OCI-LY7 (cell line): ENCODE data around the gene STX4. TPM values are rescaled to one million over a fixed set of nuclear protein-coding genes. Genes with fewer than 3 reads are reported as not detected.

Experiments
- BruUV-seq: library from RNA; stranded (reverse); fragments of 400-500 nt; replicated peaks from 2 replicates; lab custom pipeline; 2021; lab: Mats Ljungman, UMichigan
- CTCF ChIA-PET: fragments of 300-600 bp; sonication (Branson Sonifier 250); formaldehyde crosslinking; loops from one replicate; lab custom pipeline; 2022; ENCODE audit warnings: antibody characterized with exemption; ENCODE audit not compliant: unreplicated experiment; lab: Charles Lee
- POLR2A ChIA-PET: fragments of 300-600 bp; sonication (Branson Sonifier 250); formaldehyde crosslinking; loops from one replicate; lab custom pipeline; 2022; ENCODE audit warnings: antibody characterized with exemption; lab: Charles Lee
- DNase-seq: peaks from one replicate; pipeline ENCODE4 v3.0.0-alpha.2; 2015; ENCODE audit warnings: low spot score
- H2AFZ ChIP-seq: fragments of 200-600 bp; sonication (generic), shearing (Covaris generic); 2 replicates; pipeline ENCODE4 v1.6.1; 2014; ENCODE audit warnings: mild to moderate bottlenecking, antibody characterized with exemption, low read length, moderate library complexity
- H3K27ac ChIP-seq: fragments of 200-600 bp; sonication (generic); 2 replicates; pipeline ENCODE4 v1.5.1; 2014; ENCODE audit warnings: mixed run types, low read depth, mild to moderate bottlenecking, moderate library complexity, low read length, inconsistent platforms; ENCODE audit not compliant: poor library complexity, severe bottlenecking
- H3K36me3 ChIP-seq: fragments of 200-600 bp; sonication (generic); 2 replicates; pipeline ENCODE4 v1.6.1; 2014; ENCODE audit warnings: mild to moderate bottlenecking, antibody characterized with exemption, low read length, moderate library complexity, mixed read lengths; ENCODE audit not compliant: insufficient read depth
- H3K4me1 ChIP-seq: fragments of 200-600 bp; sonication (generic); 2 replicates; pipeline ENCODE4 v1.5.1; 2014; ENCODE audit warnings: mild to moderate bottlenecking, low read length; ENCODE audit not compliant: insufficient read depth, poor library complexity, severe bottlenecking
- H3K4me2 ChIP-seq: fragments of 200-600 bp; sonication (generic); 2 replicates; pipeline ENCODE4 v1.6.1; 2014; ENCODE audit warnings: mild to moderate bottlenecking, low read length
- H3K4me3 ChIP-seq: fragments of 200-600 bp; sonication (generic); 2 replicates; pipeline ENCODE4 v1.5.1; 2014; ENCODE audit warnings: mild to moderate bottlenecking, low read depth, low read length; ENCODE audit not compliant: poor library complexity, severe bottlenecking
- H3K79me2 ChIP-seq: fragments of 200-600 bp; sonication (generic); 2 replicates; pipeline ENCODE4 v1.6.1; 2016; ENCODE audit warnings: low read depth, mild to moderate bottlenecking, low read length, moderate library complexity, mixed read lengths; ENCODE audit not compliant: insufficient read depth
- H3K9me2 ChIP-seq: fragments of 200-600 bp; sonication (generic); 2 replicates; pipeline ENCODE4 v1.6.1; 2016; ENCODE audit warnings: mild to moderate bottlenecking, low read length, mixed read lengths; ENCODE audit not compliant: insufficient read depth
- H3K9me3 ChIP-seq: fragments of 200-600 bp; sonication (generic); 2 replicates; pipeline ENCODE4 v1.6.1; 2014; ENCODE audit warnings: mild to moderate bottlenecking, mixed run types, low read length, mixed read lengths
- H4K20me1 ChIP-seq: fragments of 200-600 bp; sonication (generic); 2 replicates; pipeline ENCODE4 v1.6.1; 2014; ENCODE audit warnings: mild to moderate bottlenecking, antibody characterized with exemption, low read length, moderate library complexity, mixed read lengths; ENCODE audit not compliant: insufficient read depth
- CTCF ChIP-seq: fragments of 200-600 bp; sonication (generic); conservative IDR thresholded peaks from 2 replicates; pipeline ENCODE4 v1.5.1; 2014; ENCODE audit warnings: mild to moderate bottlenecking, antibody characterized with exemption, low read length, moderate library complexity, mixed read lengths
- EZH2phosphoT487 ChIP-seq: fragments of 200-600 bp; sonication (generic); IDR thresholded peaks from 2 replicates; pipeline ENCODE4 v1.6.1; 2018; ENCODE audit warnings: low read depth, borderline replicate concordance, mild to moderate bottlenecking, mixed run types, antibody characterized with exemption, low read length, moderate library complexity, mixed read lengths
- intact Hi-C: fragments of 100-400 bp; cut with micrococcal nuclease; formaldehyde crosslinking; loops from one replicate; pipeline ENCODE4 v1.10.0; 2022; ENCODE audit not compliant: unreplicated experiment
- total RNA-seq, 2 experiments: library from RNA; depleted of rRNA in 1 of 2; stranded (reverse); fragments of >200 nt in 1 of 2; shearing (Covaris generic) in 1 of 2; gene quantifications; 2 replicates each; pipeline ENCODE4 v1.2.3, GENCODE V29; 2014 to 2022

Gene STX4
- total RNA-seq, 2 experiments from 2014 or later = 16.6 to 40.5 TPM

GRCh38 chr16:31043352-31043751, 10.0 kb downstream of the STX4 start:
- DNase-seq = no peak
- ChIA-PET POLR2A (interaction anchor here (0.5 kb wide), 1 partner anchor 40 kb away, joined by 3 read pairs; no protein-coding TSS in a partner anchor), CTCF (interaction anchor here (0.6 kb wide), 1 partner anchor 10 kb away, joined by 3 read pairs; the partner anchor contains the start of gene STX4)
- no TSS peak for BruUV-seq
- H3K79me2 ChIP-seq = no peaks in the 10 kb centered on the region
- H2AFZ ChIP-seq = no peak overlapping the region
- H3K4me3 ChIP-seq = no peak overlapping the region
- H3K4me2 ChIP-seq = no peak overlapping the region
- intact Hi-C loops = no loop called here
- H3K9me3 ChIP-seq = no peaks in the 10 kb centered on the region
- H3K27ac ChIP-seq = no peak overlapping the region
- H3K4me1 ChIP-seq = no peaks in the 10 kb centered on the region
- no peaks in the 10 kb centered on the region for H3K9me2 ChIP-seq
- H4K20me1 ChIP-seq = no peaks in the 10 kb centered on the region
- no peak for TF ChIP-seq CTCF
- TF ChIP-seq EZH2phosphoT487 = no peak
- no peaks in the 10 kb centered on the region; the same call in 1 of the 2 replicates for H3K36me3 ChIP-seq

GRCh38 chr16:31043898-31044481, 10.6 kb downstream of the STX4 start:
- Histone ChIP-seq H3K9me2 (no peaks in the 10 kb centered on the region), H3K9me3 (no peaks in the 10 kb centered on the region), H3K4me3 (no peak overlapping the region), H3K4me1 (no peaks in the 10 kb centered on the region), H4K20me1 (no peaks in the 10 kb centered on the region), H3K79me2 (no peaks in the 10 kb centered on the region), H3K4me2 (no peak overlapping the region), H3K27ac (no peak overlapping the region), H3K36me3 (no peaks in the 10 kb centered on the region; the same call in 1 of the 2 replicates), H2AFZ (no peak overlapping the region)
- BruUV-seq = no TSS peak
- TF ChIP-seq CTCF (no peak), EZH2phosphoT487 (no peak)
- ChIA-PET POLR2A (no interaction called here), CTCF (no interaction called here)
- intact Hi-C loops = no loop called here
- no peak for DNase-seq
